NCI-H2171 treated with DMSO at 0.1 percent for 48 hours (cell line): ENCODE measurements around the gene MICALL2.
"Not testable (repeated sequence)": the region's sequence is repeated elsewhere in the genome, so short reads cannot be mapped to it uniquely, and the experiment has no call there.

Source experiments
- DNase-seq: peaks from one replicate; lab custom pipeline; 2025; lab: John Stamatoyannopoulos, UW

The MICALL2 gene

GRCh38 chr7:1447551-1448244, 11.6 kb downstream of the MICALL2 start:
- no peak for DNase-seq

- no peak for DNase-seq
Observed at GRCh38 chr7:1447112-1447511, 12.2 kb downstream of the MICALL2 start.

GRCh38 chr7:1446620-1447032, 12.6 kb downstream of the MICALL2 start:
- DNase-seq, result peak; percentile 23

- peak; percentile 26 for DNase-seq
Observed at GRCh38 chr7:1446026-1446425, 13.2 kb downstream of the MICALL2 start.

GRCh38 chr7:1445341-1445740, 13.9 kb downstream of the MICALL2 start:
- DNase-seq, result no peak

- DNase-seq, result no peak
Observed at GRCh38 chr7:1444925-1445322, 14.3 kb downstream of the MICALL2 start.

GRCh38 chr7:1444214-1444924, 14.9 kb downstream of the MICALL2 start:
- DNase-seq, result no peak

- not testable (repeated sequence) for DNase-seq
Observed at GRCh38 chr7:1443587-1444200, 15.6 kb downstream of the MICALL2 start.

GRCh38 chr7:1442355-1443124, 16.7 kb downstream of the MICALL2 start:
- no peak for DNase-seq

- no peak for DNase-seq
Observed at GRCh38 chr7:1441615-1442354, 17.5 kb downstream of the MICALL2 start.

GRCh38 chr7:1440620-1441019, 18.6 kb downstream of the MICALL2 start:
- DNase-seq, result no peak

- DNase-seq, result no peak
Observed at GRCh38 chr7:1439373-1440363, 19.6 kb downstream of the MICALL2 start.

GRCh38 chr7:1438821-1439220, 20.4 kb downstream of the MICALL2 start:
- no peak for DNase-seq

- no peak for DNase-seq
Observed at GRCh38 chr7:1438208-1438607, 21.1 kb downstream of the MICALL2 start.

GRCh38 chr7:1437155-1437880, 22.0 kb downstream of the MICALL2 start:
- no peak for DNase-seq

GRCh38 chr7:1436608-1437007, 22.7 kb downstream of the MICALL2 start:
- DNase-seq, result no peak

GRCh38 chr7:1434891-1435670, 24.2 kb downstream of the MICALL2 start:
- DNase-seq, result no peak

GRCh38 chr7:1434165-1434718, 25.0 kb downstream of the MICALL2 start:
- no peak for DNase-seq
